EH (cell line): Measurements from ENCODE around the gene TBC1D5.

Experiments
- DNase-seq: peaks from one replicate; pipeline ENCODE4 v3.0.0-alpha.2; 2015; ENCODE audit warnings: low read depth

Gene TBC1D5

GRCh38 chr3:17479681-17480405, 262.6 kb downstream of the TBC1D5 start:
- no peak for DNase-seq

GRCh38 chr3:17478673-17479072, 263.8 kb downstream of the TBC1D5 start:
- DNase-seq, result peak; percentile 51

DNA sequence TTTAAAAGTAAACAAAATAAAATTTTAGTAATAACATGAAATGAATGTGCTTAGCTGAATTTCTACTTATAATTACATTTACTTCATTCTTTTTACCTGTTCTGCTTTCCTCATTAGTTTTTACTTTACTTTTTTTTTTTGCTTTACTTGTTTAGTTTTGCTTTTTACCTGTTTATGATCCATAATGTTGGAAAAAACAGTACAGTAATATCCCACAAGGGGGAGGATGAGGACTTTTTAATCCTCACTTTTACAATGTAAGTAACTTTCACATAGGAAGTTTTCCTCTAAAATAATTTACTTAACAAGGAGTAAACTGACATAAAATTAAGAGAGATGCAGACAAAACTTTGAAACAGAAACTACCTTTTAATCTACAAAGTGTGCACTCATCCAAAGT, 268.7 kb downstream of the TBC1D5 start:
- DNase-seq, result peak; percentile 13

- no peak for DNase-seq
Measured at GRCh38 chr3:17469954-17470353, 272.5 kb downstream of the TBC1D5 start.

DNA sequence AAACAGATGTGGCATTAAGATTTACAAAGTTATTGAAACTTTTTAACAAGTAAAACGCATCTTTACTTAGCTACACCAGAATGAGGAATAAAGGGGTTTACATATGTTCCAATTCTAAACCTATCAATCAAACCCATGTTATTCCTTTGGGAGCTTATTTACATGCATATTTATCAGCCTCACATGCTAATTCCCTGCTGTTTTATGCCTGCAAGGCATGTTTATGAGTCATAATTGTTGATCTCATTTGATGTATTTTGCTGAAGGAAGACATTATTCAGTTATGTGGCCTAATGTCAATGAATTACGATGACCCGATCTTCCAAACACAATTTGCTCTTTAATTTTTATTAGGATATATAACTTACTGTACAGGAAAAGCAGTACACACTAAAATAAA, 272.9 kb downstream of the TBC1D5 start:
- peak; percentile 33 for DNase-seq

DNA sequence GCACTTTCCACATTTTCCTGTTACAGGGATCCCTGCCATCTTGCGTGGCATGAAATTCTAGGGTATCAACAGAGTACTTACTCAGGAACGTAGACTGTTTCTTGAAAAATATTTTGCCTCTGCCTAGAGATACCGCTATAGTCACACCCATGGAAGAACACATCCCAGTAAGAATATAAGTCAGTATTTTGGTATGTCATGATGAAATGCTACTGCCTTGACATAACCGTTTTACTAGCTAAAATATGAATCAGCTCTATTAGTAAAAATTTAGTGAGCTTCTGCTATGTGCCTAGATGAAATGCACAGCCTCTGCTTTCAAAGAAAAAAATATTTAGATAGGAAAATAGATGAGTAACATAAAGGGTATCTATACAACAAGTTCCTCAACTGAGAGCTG, 276.4 kb downstream of the TBC1D5 start:
- DNase-seq, result peak; percentile 64

DNA sequence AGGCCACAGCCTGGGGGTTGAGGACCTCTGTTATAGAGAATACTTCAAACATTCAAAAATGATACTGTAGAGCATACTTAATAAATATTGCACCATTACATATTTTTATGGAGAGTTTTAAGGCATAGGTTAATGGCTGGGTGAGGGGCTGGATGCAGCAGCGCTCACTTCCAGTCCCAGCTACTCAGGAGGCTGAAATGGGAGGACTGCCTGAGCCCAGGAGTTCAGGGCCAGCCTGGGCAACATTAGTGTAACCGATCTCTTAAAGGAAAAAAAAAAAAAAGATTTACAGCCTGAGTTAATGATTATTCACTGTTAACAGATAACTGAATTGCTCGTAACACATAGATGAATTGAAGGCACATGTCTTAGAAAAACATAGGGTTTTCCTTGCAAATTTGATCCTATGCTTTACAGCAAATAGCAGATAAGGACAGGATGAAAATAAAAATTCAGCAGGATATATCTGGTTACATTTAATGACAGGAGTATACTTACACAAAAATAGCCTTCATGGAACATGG, 282.9 kb downstream of the TBC1D5 start:
- DNase-seq, result no peak

DNA sequence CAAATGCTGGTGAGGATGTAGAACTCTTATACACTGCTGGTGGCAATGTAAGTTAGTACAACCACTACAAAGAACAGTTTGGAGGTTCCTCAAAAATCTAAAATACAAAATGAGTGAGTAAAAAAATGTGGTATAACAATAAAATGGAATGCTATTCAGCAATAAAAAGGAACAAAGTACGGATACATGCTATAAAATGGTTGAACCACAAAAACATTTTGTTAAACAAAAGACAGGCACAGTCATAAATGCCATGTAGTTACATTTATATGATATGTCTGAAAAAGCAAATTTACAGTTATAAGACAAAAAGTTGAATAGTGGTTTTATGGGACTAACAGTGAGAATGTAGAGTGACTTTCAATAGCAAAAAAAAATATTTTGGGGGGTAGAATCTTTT, 285.8 kb downstream of the TBC1D5 start:
- no peak for DNase-seq

DNA sequence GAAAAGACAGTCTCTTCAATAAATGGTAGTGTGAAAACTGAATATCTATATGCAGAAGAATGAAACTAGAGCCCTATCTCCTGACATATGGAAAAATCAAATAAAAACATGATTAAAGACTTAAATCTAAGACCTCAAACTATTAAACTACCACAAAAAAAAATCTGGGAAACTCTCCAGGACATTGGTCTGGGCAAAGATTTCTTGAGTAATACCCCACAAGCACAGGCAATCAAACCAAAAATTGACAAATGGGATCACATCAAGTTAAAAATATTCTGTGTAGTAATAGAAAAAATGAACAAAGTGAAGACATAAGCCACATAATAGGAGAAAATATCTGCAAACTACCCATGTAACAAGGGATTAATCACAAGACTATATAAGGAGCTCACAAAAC, 286.4 kb downstream of the TBC1D5 start:
- peak; percentile 15 for DNase-seq

DNA sequence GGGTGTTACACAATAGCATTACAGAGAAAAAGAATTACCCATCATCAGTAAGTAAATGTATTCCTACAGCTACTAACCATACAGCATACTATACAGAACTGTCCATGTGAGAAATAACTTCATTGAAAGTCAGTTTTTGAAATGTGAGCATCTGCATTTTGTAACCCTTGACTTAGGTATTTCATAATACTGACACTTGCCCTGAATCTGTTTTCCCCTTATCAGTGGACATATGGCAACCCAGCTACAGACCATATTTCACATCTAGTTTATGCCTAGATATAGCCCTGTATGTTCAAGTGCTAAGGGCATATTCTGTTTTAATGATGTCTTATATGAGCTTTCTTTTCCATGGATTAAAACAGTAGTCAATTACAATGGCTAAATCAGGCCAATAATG, 297.6 kb downstream of the TBC1D5 start:
- no peak for DNase-seq

GRCh38 chr3:17443142-17443541, 299.3 kb downstream of the TBC1D5 start:
- no peak for DNase-seq

DNA sequence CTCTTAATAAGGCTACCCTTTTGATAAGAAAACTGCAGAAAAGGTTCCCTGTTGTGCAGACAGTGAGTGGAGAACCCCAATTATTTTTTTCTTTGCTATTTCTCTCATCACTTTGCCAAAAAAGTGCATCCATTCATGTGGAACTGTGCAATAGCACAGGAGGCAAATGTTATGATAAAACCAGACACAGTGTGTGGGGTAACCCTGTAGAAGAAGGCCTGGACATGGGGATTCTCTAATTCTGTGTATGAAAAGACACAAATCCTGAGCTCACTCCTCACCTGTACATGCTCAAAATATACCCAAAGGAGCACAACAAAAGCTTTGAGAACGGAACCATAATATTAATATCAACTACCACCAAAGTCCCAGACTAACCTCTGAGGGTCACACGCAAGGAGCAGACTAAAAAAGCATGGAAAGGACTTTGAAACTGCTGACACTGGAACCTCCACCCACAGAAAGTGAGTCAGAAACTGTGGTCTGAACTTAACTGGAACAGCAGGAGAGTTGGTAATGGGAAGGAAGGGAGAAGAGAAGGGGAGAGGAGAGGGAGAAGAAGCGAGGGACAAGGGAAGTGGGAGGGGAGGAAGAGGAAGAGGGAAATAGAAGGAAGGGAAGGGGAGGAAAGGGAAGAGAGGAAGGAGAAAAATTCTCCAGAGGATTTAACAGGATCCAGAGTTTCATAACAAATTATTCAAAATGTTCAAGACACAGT, 299.9 kb downstream of the TBC1D5 start:
- no peak for DNase-seq

DNA sequence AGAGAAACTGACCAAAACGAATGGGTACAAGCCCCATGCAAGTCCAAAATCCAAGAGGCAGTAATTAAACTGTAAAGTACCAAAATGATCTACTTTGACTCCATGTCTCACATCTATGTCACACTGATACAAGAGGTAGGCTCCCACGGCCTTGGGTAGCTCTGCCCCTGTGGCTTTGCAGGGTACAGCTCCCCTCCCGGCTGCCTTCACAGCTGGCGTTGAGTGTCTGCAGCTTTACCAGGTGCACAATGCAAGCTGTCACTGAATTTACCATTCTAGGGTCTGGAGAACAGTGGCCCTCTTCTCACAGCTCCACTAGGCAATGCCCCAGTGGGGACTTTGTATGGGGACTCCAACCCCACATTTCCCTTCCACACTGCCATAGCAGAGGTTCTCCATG, 308.6 kb downstream of the TBC1D5 start:
- DNase-seq, result no peak

DNA sequence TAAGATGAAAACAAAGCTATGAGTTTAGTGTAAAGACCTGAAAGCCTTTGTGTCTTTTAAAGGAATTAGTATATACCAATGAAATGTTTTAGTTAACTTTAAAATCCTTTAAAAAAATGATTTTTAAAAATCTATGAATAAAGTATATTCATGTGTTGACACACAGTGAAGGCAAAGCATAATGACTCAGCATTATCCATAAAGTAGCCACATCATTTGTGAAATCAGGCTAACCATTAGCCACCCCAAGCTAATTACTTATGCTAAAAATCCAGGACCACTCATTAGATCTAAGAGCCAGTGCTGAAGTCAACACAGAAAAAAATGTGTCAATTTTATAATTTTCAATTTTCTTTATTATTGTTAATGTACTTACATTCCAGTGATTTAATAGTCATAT, 310.2 kb downstream of the TBC1D5 start:
- peak; percentile 18 for DNase-seq

GRCh38 chr3:17431484-17432045, 310.9 kb downstream of the TBC1D5 start:
- peak; percentile 14 for DNase-seq

DNA sequence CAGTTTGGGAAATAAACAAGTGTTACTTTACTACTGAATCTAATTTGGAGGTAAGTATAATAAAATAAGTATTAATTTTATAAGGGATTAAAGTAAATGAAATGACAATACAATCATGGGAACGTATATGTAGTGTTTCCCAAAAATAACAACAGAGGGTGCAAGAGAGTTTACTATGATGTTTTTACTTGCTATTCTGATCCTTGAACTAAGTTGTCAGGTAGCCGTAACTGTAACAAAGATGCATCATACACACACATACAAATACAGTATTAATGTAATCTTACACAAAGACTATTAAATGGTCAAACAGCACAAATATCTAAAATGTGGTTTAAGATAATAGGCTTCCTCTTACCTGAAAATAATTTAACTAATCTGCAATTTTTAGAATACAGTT, 311.4 kb downstream of the TBC1D5 start:
- DNase-seq, result peak; percentile 44

DNA sequence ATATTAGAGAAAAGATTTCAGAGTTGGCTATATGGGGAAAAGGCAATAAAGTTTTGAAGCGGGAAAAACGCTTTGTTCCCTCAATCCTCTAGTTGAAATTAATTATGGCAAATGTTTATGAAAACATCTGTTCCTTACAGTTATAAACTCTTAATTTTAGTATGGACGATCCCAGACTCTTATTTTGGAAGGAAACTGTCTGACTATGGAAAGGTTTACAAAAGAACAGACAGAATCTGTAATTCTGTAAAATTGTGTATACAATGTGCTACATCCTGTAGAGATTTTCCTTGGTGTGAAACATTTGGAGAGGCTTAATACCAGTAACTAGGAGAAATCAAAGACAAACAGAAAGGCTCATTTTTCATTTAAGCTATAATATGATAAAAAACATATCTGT, 311.8 kb downstream of the TBC1D5 start:
- DNase-seq, result no peak

- DNase-seq, result peak; percentile 17
Measured at GRCh38 chr3:17423786-17424536, 318.5 kb downstream of the TBC1D5 start.

GRCh38 chr3:17422636-17423035, 319.8 kb downstream of the TBC1D5 start:
- no peak for DNase-seq

- peak; percentile 8 for DNase-seq
Measured at GRCh38 chr3:17420668-17421067, 321.8 kb downstream of the TBC1D5 start.

GRCh38 chr3:17412950-17413530, 329.4 kb downstream of the TBC1D5 start:
- peak; percentile 59 for DNase-seq
